ENCODE results near the gene GRIN3A.
"Not testable (repeated sequence)": the region's sequence is repeated elsewhere in the genome, so short reads cannot be mapped to it uniquely, and the experiment has no call there.

The GRIN3A gene

GRCh38 chr9:101629636-101630035, 108.8 kb downstream of the GRIN3A start:
- DNase-seq: no peak

- no peak for DNase-seq
Measured at GRCh38 chr9:101628173-101628572, 110.3 kb downstream of the GRIN3A start.

GRCh38 chr9:101626295-101626694, 112.2 kb downstream of the GRIN3A start:
- no peak for DNase-seq

GRCh38 chr9:101625876-101626275, 112.6 kb downstream of the GRIN3A start:
- no peak for DNase-seq

- no peak for DNase-seq
Measured at GRCh38 chr9:101620452-101620851, 118.0 kb downstream of the GRIN3A start.

GRCh38 chr9:101618698-101619097, 119.7 kb downstream of the GRIN3A start:
- no peak for DNase-seq

- DNase-seq: no peak
Measured at GRCh38 chr9:101605547-101605946, 132.9 kb downstream of the GRIN3A start.

- DNase-seq: no peak
Measured at GRCh38 chr9:101604296-101604695, 134.2 kb downstream of the GRIN3A start.

- no peak for DNase-seq
Measured at GRCh38 chr9:101601904-101602765, 136.3 kb downstream of the GRIN3A start.

- no peak for DNase-seq
Measured at GRCh38 chr9:101594796-101595195, 143.7 kb downstream of the GRIN3A start, which contains the start of gene PPP3R2. TSS of gene PPP3R2 (minus strand) at chr9:101594969. CDS start at chr9:101594921, 48 bp downstream.

- no peak for DNase-seq
Measured at GRCh38 chr9:101593345-101593744, 145.1 kb downstream of the GRIN3A start.

GRCh38 chr9:101592788-101593187, 145.7 kb downstream of the GRIN3A start:
- no peak for DNase-seq

GRCh38 chr9:101591787-101592446, 146.5 kb downstream of the GRIN3A start:
- DNase-seq: no peak

GRCh38 chr9:101590901-101591300, 147.5 kb downstream of the GRIN3A start:
- no peak for DNase-seq

GRCh38 chr9:101590074-101590473, 148.4 kb downstream of the GRIN3A start:
- not testable (repeated sequence) for DNase-seq

- no peak for DNase-seq
Measured at GRCh38 chr9:101587332-101588043, 151.0 kb downstream of the GRIN3A start.

- DNase-seq: no peak
Measured at GRCh38 chr9:101586651-101587050, 151.8 kb downstream of the GRIN3A start.

GRCh38 chr9:101585740-101586139, 152.7 kb downstream of the GRIN3A start:
- no peak for DNase-seq

GRCh38 chr9:101582553-101582952, 155.9 kb downstream of the GRIN3A start:
- no peak for DNase-seq

GRCh38 chr9:101579711-101580545, 158.5 kb downstream of the GRIN3A start:
- DNase-seq: no peak

GRCh38 chr9:101578378-101578777, 160.1 kb downstream of the GRIN3A start:
- DNase-seq: no peak

- no peak for DNase-seq
Measured at GRCh38 chr9:101574731-101575333, 163.6 kb downstream of the GRIN3A start.

Data from stimulated activated CD4-positive, alpha-beta T cell treated with anti-CD3 and anti-CD28 coated beads, Interleukin-12 subunit alpha, Interleukin-12 subunit beta, amount 100 ng/mL, for 4 hours (primary cell).